HG02884 (cell line): ENCODE results near the gene NFE2L3.
"Not testable (repeated sequence)": the region's sequence is repeated elsewhere in the genome, so short reads cannot be mapped to it uniquely, and the experiment has no call there.

Source experiments
- ATAC-seq: cut with Tn5 transposase; IDR thresholded peaks from one replicate; pipeline ENCODE4 v1.9.1; 2021; ENCODE audit warnings: mild to moderate bottlenecking, moderate library complexity; ENCODE audit not compliant: unreplicated experiment

The NFE2L3 gene, protein sequence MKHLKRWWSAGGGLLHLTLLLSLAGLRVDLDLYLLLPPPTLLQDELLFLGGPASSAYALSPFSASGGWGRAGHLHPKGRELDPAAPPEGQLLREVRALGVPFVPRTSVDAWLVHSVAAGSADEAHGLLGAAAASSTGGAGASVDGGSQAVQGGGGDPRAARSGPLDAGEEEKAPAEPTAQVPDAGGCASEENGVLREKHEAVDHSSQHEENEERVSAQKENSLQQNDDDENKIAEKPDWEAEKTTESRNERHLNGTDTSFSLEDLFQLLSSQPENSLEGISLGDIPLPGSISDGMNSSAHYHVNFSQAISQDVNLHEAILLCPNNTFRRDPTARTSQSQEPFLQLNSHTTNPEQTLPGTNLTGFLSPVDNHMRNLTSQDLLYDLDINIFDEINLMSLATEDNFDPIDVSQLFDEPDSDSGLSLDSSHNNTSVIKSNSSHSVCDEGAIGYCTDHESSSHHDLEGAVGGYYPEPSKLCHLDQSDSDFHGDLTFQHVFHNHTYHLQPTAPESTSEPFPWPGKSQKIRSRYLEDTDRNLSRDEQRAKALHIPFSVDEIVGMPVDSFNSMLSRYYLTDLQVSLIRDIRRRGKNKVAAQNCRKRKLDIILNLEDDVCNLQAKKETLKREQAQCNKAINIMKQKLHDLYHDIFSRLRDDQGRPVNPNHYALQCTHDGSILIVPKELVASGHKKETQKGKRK

DNA sequence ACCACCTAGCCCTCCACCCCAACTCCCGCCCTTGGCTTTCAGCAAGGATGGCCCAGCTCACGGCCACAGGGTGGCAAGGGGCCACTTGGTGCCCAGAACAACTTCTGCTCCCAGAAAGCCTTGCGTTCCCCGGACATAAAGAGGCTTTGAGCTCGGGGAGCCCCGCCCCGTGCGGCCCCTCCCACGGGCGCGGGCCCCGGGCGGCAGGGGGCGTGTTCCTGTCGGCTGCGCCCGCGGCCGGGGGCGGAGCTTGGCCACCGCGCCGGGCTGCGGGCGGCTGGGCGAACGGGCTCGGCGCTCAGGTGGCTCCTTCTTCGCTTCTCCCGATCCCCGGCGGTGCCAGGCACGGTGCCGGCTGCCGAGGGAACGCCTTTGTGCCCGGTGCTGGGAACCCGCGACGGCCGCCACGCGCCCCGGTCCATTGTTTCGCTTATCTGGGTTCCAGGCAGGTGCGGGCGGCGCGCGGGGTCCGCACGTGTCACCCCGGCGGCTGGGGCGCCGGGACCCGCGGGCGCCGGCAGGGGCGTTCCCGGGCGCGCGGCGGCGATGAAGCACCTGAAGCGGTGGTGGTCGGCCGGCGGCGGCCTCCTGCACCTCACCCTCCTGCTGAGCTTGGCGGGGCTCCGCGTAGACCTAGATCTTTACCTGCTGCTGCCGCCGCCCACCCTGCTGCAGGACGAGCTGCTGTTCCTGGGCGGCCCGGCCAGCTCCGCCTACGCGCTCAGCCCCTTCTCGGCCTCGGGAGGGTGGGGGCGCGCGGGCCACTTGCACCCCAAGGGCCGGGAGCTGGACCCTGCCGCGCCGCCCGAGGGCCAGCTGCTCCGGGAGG lies at the start of gene NFE2L3:
Gene NFE2L3, plus strand, starts transcription at position 246 of the 829 bp plus-strand sequence. Its CDS starts 301 bp downstream, at position 547.
- ATAC-seq = peak; percentile 62

- no peak for ATAC-seq
Measured at GRCh38 chr7:26103596-26103995, 48.4 kb upstream of the NFE2L3 start.

DNA sequence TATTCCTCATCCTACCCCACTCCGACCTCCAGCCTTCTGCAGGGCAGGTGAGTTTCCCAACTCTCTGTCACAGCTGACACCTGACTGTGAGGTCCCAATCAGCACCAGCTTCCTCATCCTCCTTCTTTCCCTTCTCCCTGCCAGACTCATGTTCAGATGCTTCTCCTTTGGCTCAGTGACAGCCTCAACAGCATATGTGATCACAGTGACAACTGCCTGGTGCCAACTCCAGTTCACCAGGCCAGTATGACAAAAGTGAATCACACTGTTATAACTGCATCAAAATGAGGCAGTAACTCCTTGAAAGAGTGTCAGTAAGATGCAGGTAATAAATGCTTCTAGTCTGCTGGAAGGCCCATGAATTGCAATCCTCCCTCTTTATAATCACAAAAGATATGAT lies 46.8 kb upstream of the NFE2L3 start:
- ATAC-seq = no peak

DNA sequence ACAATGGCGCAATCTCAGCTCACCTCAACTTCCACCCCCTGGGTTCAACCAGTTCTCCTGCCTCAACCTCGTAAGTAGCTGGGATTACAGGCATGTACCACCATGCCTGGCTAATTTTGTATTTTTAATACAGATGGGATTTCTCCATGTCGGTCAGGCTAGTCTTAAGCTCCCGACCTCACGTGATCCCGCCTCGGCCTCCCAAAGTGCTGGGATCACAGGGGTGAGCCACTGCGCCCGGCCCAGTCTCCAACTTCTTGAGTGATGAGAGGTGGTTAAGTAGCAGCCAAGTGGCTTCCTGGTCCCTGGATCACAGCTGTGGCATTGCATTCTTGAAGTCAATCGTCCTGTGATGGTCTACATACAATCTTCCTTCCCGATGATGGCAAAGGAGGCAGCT lies 46.1 kb upstream of the NFE2L3 start:
- no peak for ATAC-seq

DNA sequence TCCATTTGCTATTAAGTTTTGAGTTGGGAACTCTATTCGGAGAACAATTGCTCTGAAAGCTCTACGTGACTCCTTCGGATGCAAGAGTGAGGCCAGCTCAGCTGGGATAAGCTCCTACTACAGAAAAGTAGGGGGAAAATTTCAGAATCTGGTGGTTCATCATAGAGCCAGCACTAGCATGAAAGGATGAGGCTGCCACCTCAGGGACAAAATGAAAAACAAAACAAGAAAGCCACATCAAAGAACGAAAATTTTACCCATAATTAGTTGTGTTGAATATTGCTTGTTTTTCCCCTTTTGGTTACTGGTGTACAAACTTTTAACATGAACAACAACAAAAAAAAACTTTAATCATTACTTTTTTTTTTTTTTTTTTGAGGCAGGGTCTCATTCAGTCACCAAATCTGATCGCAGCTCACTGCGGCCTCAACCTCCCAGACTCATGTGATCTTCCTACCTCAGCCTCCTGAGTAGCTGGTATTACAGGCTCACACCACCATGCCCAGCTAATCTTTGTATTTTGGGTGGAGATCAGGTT lies 39.7 kb upstream of the NFE2L3 start:
- ATAC-seq = no peak

DNA sequence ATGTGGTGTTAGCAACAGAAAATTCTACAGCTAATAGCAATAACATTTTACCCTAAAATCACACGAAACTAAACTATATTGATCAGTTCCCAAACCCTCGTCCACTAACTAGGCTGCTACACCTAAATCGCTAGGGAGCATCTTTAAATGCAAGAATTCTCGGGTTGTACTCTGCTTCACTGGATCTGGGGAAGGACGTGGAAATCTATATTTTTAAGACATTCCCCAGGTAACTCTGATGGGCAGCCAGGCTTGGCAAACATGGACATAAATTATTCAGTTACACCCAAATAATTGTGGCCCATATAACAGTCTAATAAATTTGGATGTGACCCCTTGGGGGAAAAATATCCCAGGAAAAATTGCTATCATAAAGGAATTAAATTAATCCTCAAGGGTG lies 36.3 kb upstream of the NFE2L3 start:
- no peak for ATAC-seq

- no peak for ATAC-seq
Measured at GRCh38 chr7:26117142-26117807, 34.7 kb upstream of the NFE2L3 start.

GRCh38 chr7:26117970-26118369 lies 34.0 kb upstream of the NFE2L3 start:
- no peak for ATAC-seq

DNA sequence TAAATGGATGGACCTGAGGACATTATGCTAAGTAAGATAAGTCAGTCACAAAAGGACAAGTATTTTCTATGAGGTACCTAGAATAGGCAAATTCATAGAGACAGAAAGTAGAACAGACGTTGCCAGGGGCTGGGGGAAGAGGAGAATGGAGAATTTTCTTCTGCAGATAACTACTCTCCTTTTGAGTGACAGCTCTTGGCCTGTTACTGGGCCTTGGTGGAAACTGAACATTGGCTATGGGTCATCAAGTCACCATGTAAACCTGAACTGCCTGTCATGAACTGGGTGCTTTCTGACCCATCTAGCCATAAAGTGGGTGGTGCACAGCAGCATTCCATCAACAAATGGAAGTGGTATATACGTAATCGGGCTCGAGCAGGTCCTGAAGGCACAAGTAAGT lies 29.3 kb upstream of the NFE2L3 start:
- no peak for ATAC-seq

- not testable (repeated sequence) for ATAC-seq
Measured at GRCh38 chr7:26124775-26125174, 27.2 kb upstream of the NFE2L3 start.

DNA sequence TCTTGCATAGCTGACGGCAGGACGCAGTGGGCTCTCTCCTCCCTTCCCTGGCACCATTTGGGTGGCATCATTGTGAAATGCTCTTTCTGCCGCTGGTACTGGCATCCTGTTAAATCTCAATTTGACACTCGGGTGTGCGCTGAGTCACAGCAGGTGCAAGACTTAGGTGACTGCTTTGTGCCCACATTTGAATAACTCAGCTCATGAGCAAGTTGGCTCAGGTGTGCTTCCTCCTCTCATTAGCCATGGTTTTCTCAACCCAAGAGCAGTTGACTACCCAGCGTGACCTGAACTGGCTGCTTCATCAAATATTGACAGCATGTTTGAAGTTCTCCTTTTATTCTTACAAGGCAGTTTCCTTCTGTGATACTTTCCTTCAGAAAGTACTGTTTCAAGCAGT lies 24.6 kb upstream of the NFE2L3 start:
- no peak for ATAC-seq

- no peak for ATAC-seq
Measured at GRCh38 chr7:26131056-26131589, 20.9 kb upstream of the NFE2L3 start.

DNA sequence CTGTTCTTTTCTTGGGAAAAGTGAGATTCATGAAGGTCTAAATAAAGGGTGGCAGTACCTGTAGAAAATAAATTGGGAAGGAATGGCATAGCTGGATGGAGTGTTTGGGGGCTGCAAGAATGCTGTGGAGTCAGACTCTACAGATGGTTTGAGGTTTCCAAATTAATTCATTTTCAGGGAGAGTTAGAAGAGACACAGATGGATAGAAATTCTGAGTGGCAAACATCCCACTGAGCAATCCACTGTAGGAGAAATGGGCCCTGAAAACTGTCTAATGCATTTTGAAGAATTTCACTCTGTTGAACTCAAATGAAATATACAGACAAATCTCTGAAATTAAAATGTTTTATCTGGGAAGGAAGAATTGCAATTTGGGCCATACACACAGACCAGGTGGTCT lies 16.9 kb upstream of the NFE2L3 start:
- no peak for ATAC-seq

- ATAC-seq = no peak
Measured at GRCh38 chr7:26135551-26135950, 16.4 kb upstream of the NFE2L3 start.

DNA sequence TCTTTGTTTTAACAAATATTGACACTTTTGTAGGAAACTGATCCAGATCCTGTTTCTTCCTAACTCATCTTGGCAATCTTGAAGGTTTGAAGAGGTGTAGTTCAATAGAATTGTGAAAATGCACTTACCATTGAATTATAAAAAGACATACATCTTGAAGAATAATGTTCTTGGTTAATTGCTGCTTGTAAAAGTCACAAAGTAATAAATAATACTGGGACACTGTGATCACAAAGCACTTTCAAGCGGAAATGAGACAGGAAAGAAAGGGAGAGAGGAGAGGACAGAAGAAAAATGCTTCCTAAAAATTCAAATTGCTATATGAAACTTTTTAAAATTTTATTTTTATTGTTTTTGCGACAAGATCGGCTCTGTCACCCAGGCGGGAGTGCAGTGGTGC lies 15.2 kb upstream of the NFE2L3 start:
- ATAC-seq = no peak

DNA sequence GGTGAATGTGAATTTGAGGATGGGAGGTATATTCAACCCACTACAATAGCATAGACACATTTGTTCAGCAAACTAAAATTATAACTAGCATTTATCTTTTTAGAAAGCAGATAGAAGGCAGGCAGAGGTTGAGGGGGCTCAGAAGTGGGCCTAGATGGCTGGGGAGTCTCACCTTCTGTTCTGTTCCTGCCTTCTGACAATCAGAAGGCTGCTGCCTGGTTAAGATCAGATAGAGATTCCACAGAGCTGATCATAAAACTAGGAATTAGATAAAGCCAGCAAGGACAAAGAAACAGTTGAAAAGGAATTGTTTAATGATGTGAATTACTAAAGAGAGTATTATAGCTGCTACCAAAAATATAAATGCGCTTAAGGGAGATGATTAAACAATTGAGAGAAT lies 11.6 kb upstream of the NFE2L3 start:
- ATAC-seq = no peak

- no peak for ATAC-seq
Measured at GRCh38 chr7:26141077-26141476, 10.9 kb upstream of the NFE2L3 start.

DNA sequence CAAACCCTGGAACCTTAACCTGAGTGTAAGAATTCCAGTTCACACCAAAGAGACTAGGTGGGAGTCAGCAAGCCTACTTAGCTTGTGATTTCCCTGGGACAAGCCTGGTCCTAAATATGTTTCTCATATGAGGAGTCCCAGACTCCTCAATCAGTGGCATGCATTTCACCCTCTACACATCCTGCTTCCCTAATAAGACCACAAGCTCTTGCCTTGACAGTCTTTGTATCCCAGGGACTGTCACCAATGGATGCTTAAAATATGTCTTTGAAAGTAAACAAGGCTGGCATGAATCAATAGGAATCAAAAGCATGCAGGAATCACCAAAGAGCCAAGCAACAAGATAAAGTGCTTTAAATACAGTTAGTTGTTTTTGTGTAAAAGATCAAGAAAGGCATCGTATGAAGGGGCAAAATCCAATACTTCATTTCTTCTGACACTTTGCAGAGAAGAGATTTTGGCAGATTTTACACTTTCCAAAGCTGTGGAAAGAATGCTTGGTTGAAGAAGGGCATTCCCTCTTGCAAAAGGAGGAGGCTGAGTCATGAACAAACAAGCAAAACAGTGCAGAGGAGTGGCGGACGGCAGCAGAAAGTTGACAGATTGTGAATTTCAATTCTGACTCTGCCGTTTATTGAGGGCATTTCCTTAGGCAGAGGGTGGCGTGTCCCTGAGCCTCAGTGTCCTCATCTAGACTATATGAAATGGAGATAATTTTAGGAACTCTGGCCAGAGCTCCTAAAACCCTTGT lies 8.5 kb upstream of the NFE2L3 start:
- no peak for ATAC-seq

DNA sequence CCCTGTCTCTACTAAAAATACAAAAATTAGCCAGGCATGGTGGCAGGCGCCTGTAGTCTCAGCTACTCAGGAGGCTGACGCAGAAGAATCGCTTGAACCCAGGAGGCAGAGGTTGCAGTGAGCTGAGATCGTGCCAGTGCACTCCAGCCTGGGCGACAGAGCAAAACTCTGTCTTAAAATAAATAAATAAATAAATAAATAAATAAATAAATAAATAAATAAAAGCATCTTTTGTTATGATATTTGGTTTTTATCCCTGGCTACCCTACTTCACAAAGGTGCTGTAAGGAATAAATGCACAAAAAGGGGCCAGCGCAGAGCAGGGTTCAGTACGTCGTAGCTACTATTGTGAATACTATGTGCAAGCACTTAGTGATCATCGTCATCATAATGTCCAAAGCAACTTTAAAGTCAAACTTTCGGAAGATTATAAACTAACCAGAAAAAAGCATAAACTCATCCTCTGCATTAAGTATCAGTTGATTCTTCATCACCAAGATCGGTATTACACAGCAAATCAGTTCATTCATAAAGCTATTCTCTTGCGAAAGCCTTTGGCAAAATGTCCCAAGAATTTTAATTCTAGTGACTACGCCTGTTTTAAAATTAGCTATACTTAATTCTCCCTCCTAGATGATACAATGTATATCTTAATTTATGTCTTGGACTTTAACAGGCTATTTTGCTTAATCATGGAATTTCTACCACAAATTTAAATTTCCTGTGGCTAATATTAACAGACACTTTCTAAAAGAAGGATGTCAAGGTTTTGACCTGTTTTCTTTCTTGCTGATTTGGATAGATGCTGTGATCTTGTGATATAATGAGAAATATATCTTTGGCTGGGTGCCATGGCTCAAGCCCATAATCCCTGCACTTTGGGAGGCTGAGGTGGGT lies 7.6 kb upstream of the NFE2L3 start:
- ATAC-seq = no peak
